Esophagus squamous epithelium (tissue), 4 donors: Measurements from ENCODE around the gene MYL5.
"Not testable (repeated sequence)": the region's sequence is repeated elsewhere in the genome, so short reads cannot be mapped to it uniquely, and the experiment has no call there.

ENCODE experiments used
- POLR2A ChIP-seq, 4 donors: fragments of 450-650 bp; IDR thresholded peaks; one replicate each; pipeline ENCODE4 v1.6.1; 2017; ENCODE audit warnings: antibody characterized with exemption in 4 of 4, mild to moderate bottlenecking in 4 of 4, moderate library complexity in 3 of 4
- TF ChIP-seq, protein P1 (sequence below), 6 experiments: fragments of 450-650 bp in 4 of 6; fragments of 200-600 bp in 2 of 6; sonication (generic) in 2 of 6; IDR thresholded peaks; one replicate each; pipeline ENCODE4 v1.5.1; 2016 to 2019; ENCODE audit warnings: antibody characterized with exemption in 6 of 6, mild to moderate bottlenecking in 4 of 6, moderate library complexity in 4 of 6

GRCh38 chr4:668219-668618, 6.1 kb upstream of the MYL5 start:
- TF ChIP-seq, protein P1, sequence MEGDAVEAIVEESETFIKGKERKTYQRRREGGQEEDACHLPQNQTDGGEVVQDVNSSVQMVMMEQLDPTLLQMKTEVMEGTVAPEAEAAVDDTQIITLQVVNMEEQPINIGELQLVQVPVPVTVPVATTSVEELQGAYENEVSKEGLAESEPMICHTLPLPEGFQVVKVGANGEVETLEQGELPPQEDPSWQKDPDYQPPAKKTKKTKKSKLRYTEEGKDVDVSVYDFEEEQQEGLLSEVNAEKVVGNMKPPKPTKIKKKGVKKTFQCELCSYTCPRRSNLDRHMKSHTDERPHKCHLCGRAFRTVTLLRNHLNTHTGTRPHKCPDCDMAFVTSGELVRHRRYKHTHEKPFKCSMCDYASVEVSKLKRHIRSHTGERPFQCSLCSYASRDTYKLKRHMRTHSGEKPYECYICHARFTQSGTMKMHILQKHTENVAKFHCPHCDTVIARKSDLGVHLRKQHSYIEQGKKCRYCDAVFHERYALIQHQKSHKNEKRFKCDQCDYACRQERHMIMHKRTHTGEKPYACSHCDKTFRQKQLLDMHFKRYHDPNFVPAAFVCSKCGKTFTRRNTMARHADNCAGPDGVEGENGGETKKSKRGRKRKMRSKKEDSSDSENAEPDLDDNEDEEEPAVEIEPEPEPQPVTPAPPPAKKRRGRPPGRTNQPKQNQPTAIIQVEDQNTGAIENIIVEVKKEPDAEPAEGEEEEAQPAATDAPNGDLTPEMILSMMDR (IDR thresholded peaks at IDR 0.05) = not testable (repeated sequence)
- TF ChIP-seq POLR2A (IDR thresholded peaks at IDR 0.05) = not testable (repeated sequence)
